ENCODE data around the gene CES3.

The CES3 gene

GRCh38 chr16:66961065-66961744 lies at the start of gene CES3:
TSS of gene CES3 (plus strand) at chr16:66961266. CDS start at chr16:66961308, 42 bp downstream.
- FAIRE-seq = no peak

GRCh38 chr16:66911801-66912200 lies 49.3 kb upstream of the CES3 start:
- no peak for FAIRE-seq

GRCh38 chr16:66913081-66913480 lies 48.0 kb upstream of the CES3 start:
- FAIRE-seq = no peak

GRCh38 chr16:66913711-66914110 lies 47.4 kb upstream of the CES3 start:
- FAIRE-seq = no peak

- FAIRE-seq = no peak
Observed at GRCh38 chr16:66914541-66914940, 46.5 kb upstream of the CES3 start.

GRCh38 chr16:66915041-66915440 lies 46.0 kb upstream of the CES3 start:
- FAIRE-seq = no peak

- FAIRE-seq = no peak
Observed at GRCh38 chr16:66916518-66916917, 44.5 kb upstream of the CES3 start.

GRCh38 chr16:66917741-66918140 lies 43.3 kb upstream of the CES3 start:
- FAIRE-seq = no peak

- no peak for FAIRE-seq
Observed at GRCh38 chr16:66918355-66918754, 42.7 kb upstream of the CES3 start.

GRCh38 chr16:66918803-66919568 lies 42.1 kb upstream of the CES3 start, which contains the start of gene CDH16:
TSS of gene CDH16 (minus strand) at chr16:66918885. CDS start at chr16:66918065, 820 bp downstream.
- FAIRE-seq = no peak

- no peak for FAIRE-seq
Observed at GRCh38 chr16:66919569-66920298, 41.3 kb upstream of the CES3 start.

- no peak for FAIRE-seq
Observed at GRCh38 chr16:66920299-66920590, 40.8 kb upstream of the CES3 start.

- FAIRE-seq = no peak
Observed at GRCh38 chr16:66920924-66921680, 40.0 kb upstream of the CES3 start.

GRCh38 chr16:66921729-66922450 lies 39.2 kb upstream of the CES3 start:
- no peak for FAIRE-seq

- no peak for FAIRE-seq
Observed at GRCh38 chr16:66923247-66923731, 37.8 kb upstream of the CES3 start.

GRCh38 chr16:66923866-66924265 lies 37.2 kb upstream of the CES3 start:
- no peak for FAIRE-seq

GRCh38 chr16:66924527-66925321 lies 36.3 kb upstream of the CES3 start:
- FAIRE-seq = no peak

GRCh38 chr16:66925322-66925840 lies 35.7 kb upstream of the CES3 start, which contains the start of gene RRAD:
TSS of gene RRAD (minus strand) at chr16:66925535. CDS start at chr16:66925179, 356 bp downstream.
- no peak for FAIRE-seq

- no peak for FAIRE-seq
Observed at GRCh38 chr16:66926171-66926947, 34.7 kb upstream of the CES3 start.

- FAIRE-seq = no peak
Observed at GRCh38 chr16:66926961-66927436, 34.1 kb upstream of the CES3 start.

Measured in TTC549 (cell line).